NCI-H460 (cell line): ENCODE results near the gene RPL26. TPM values are rescaled to one million over a fixed set of nuclear protein-coding genes. Genes with fewer than 3 reads are reported as not detected.

Experiments
- DNase-seq: peaks from one replicate; pipeline ENCODE4 v3.0.0-alpha.2; 2016; ENCODE audit warnings: low read depth; ENCODE audit errors: extremely low read depth
- small RNA-seq, 2 experiments: library from RNA; depleted of rRNA; stranded (forward); fragments of <200 nt; gene quantifications; one replicate each; pipeline ENCODE3, GENCODE V24; 2014
- total RNA-seq: library from RNA; depleted of rRNA; stranded (reverse); fragments of >200 nt; shearing (Covaris generic); gene quantifications from 2 replicates; pipeline ENCODE4 v1.2.3, GENCODE V29; 2014; rRNA removed

Gene RPL26
- total RNA-seq, 1 experiment from 2014 or later: 7,995 TPM

DNA sequence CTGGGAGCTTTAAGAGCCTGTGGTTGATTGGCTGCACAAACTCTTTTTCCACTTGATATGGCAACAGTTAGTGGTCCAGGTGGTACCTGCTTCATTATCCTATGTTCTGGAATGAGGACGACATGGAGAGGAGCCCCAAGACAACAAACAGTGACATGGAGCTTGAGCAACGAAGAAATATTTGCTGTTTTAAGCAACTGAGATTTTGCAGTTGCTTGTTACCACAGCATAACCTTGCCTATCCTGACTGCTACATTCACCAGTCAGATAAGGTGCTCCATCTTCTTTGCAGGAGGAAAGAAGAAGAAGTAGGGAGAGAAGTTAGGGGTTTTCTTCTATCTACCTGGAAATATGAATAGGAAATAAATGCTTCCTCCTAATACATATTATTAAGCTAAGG lies 50.9 kb downstream of the RPL26 start:
- no peak for DNase-seq

Small RNAs within 50 kb of the gene (small RNA-seq; reads per million reads assigned to genes)
- gene RF00265: 0.06 to 0.12 reads per million in 2 experiments

Other genes starting within 250 kb of the RPL26 start
- 4.6 and 6.5 TPM in 2 replicates for gene PER1, start 230.8 kb downstream of the RPL26 start, total RNA-seq
- gene VAMP2, start 220.2 kb downstream of the RPL26 start, total RNA-seq: 6.0 and 8.0 TPM in 2 replicates
- gene TMEM107, start 206.8 kb downstream of the RPL26 start, total RNA-seq: 26.6 and 27.9 TPM in 2 replicates
- 4.0 and 5.5 TPM in 2 replicates for gene BORCS6, start 193.0 kb downstream of the RPL26 start, total RNA-seq
- gene AURKB, start 172.6 kb downstream of the RPL26 start, total RNA-seq: 64.1 and 69.2 TPM in 2 replicates
- gene CTC1, start 135.1 kb downstream of the RPL26 start, total RNA-seq: 14.2 and 16.2 TPM in 2 replicates
- gene PFAS, start 133.9 kb downstream of the RPL26 start, total RNA-seq: 54.7 and 57.4 TPM in 2 replicates
- 32.1 and 41.2 TPM in 2 replicates for gene RANGRF, start 94.5 kb downstream of the RPL26 start, total RNA-seq
- gene SLC25A35, start 87.8 kb downstream of the RPL26 start, total RNA-seq: 1.7 and 2.5 TPM in 2 replicates
- gene ARHGEF15, start 73.0 kb downstream of the RPL26 start, total RNA-seq: not detected in 2 replicates
- not detected in 2 replicates for gene ODF4, start 43.4 kb downstream of the RPL26 start, total RNA-seq
- not detected in 2 replicates for gene RNF222, start 14.6 kb upstream of the RPL26 start, total RNA-seq
- gene NDEL1, start 52.7 kb upstream of the RPL26 start, total RNA-seq: 46.7 and 63.1 TPM in 2 replicates
- 8.0 and 8.1 TPM in 2 replicates for gene MYH10, start 247.5 kb upstream of the RPL26 start, total RNA-seq